Measurements from ENCODE around the gene KCNN3.

The KCNN3 gene

DNA sequence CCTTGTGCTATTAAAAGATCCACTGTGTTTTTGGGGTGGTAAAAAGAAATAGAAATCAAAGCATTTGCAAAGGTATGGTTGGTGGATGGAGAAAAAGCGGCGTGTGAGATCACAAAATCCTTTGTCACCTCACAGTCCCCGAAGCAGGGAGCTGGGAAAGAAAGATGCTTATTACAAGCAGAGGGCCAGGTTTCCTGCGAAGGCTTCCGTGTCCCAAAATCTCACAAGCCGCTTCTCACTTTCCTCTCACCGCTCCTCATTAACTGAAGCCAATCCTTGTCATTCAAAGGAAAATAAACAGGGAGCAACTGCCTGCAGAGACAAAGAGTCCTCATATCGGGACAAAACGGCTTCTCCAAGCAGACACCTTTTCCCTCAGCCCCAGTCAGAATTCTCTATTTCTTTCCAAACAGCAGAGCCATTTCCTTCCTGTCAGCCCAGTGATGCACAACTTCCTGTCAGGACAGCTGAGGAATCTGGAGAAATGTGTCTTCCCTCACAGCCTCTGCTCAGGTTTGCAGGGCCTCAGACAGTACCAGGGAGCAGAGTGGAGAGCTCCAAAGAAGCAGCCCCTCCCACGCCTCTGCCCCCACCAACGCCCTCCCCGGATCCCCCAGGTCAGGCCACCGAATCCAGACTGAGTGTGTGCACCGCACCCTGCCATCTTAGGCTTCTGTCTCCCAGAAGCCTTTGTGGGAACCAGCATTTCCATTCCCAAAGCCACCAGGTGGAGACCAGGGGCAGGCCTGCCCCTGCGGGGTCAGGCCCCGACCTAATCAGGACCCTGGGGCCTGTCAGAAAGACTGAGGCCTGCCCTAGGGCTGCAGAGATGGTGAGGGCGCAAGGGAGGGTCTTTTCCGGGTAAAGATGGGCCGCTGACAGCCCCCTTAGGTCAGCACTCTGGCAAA is 29.6 kb downstream of the KCNN3 start:
- peak; percentile 82 for DNase-seq (ENCODE audit: low spot score)

DNA sequence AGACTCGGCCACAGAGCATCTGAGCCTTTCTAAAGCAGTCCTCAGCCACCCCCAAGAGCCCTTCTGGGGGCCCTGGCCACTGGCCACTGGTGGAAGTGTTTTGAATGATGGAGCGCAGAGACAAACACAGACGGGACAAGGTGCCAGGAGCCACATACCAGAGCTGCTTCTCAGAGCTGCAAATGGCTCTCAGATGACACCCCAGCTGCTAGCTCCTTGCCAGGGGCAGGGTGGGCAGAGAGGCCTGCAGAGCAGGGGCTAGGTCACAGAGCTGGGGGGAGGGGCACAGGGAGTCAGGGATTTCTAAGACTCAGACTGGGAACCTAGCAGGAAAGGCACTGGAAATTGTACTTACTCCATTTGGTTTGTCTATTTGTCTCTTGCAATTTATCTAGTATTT is 30.4 kb downstream of the KCNN3 start:
- DNase-seq (ENCODE audit: low spot score) = no peak

DNA sequence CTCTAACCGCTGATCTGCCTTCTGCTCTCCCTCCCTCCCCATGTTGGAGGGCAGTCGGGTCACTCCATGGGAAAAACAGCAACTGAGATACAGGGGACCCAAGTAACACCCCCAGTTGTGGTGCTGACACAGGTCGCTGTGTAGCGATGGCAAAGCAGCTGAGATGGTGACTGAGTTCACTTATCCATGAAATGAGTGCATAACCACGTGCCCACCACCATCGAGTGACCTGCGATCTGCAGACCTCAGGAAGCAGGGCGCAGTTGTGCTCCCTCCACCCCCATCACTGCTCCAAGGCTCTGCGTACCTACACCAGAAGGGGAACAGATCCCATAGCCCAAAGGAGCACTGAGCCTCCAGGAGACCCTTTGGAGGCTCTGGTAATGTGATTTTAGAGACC is 31.1 kb downstream of the KCNN3 start:
- DNase-seq (ENCODE audit: low spot score) = no peak

DNA sequence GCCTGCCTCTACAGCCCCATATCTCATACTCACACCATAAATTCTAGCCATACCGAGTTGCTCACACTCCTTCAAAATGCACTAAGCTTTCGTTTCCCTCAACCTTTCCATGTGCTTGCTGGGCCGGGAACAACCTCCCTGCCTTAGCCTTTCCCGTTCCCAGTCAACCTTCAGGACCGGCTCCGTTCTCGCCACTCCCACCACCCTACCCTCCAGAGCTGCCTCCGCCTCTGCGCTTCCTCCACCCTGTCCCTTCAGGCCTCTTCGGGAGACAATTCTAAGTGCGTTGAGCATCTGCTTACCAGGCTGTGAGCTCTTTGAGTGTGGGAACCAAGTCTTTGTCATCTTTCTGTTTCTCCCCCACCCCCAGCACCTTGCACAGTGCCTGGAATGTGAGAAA is 31.6 kb downstream of the KCNN3 start:
- no peak for DNase-seq (ENCODE audit: low spot score)

DNA sequence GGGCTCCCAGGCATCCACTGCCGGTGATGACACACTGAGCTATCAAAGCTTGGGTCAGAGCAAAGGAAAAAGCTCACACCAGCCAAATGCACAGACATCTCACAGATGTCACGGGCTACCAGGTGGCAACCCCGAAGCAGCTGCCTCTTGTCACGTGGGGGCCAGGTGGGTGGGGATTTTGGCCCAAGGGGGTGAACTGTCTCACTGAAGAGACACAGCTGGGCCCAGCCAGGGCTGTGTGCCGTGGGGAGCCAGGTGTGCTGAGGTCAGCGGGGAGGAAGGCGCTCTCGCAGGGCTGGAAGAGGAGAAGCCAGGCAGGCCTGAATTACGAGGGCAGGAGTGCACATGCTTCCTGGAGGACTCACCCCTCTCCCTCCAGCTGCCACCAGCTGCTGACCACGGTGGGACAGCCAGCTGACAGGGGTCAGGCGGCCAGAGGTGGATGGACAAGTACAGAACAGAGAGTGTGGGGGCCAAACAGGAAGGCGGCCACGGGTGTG is 32.4 kb downstream of the KCNN3 start:
- DNase-seq (ENCODE audit: low spot score) = no peak

DNA sequence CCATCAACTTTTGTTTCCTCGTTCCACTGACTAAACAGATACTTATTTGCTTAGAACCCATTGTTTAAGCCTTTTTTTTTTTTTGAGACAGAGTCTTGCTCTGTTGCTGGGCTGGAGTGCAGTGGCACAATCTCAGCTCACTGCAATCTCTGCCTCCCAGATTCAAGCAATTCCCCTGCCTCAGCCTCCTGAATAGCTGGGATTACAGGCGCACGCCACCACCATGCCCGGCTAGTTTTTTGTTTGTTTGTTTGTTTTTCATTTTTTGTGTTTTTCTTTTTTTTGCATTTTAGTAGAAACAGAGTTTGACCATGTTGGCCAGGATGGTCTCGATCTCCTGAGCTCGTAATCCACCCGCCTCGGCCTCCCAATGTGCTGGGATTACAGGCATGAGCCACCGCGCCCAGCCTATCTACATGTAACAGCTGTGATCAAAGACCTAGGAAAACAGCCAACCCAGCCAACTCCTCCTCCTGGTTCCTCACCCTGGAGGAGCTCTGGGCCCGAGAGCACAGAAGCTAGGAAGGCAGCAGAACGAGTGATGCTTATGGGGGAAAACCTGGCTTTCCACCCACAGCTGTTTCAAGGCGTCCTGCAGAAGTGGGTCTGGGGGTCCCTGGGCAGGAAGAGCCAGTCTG is 32.9 kb downstream of the KCNN3 start:
- DNase-seq (ENCODE audit: low spot score) = no peak

DNA sequence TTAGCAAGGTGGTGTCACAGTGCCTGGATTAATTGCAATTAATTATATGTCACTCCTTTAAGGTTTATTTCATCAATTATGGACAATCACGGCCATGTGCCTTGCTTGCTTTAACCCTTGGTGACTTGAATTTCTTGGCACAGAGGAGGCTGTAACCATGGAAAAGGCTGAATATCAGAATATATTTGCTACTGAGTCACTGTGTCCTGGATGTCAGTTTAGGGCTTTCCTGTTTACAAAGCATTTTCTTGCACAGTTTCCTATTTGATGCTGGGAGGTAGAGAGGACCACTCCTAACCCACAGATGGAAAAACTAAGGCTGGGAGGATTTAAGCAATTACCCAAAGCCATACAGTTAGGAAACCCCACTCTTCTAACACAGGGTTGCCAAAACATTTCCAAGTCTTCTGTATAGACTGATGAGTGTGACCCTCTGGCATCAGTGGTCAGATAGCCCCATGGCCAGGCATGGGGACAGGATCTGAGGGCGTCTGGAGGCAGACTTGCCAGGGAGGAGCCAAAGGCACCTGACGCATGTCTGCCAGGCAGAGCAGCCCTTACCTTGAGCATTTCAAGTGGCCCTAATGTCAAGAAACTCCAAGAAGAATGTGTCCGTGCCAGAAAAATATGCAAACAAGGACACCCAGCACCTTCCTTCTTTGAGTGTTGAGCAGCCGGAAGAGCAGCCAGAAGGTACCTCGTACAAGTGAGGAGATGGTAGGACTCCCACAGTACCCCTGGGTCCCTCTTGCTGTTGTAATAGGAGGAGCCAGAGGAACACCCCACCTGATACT is 34.4 kb downstream of the KCNN3 start:
- peak; percentile 66 for DNase-seq (ENCODE audit: low spot score)

DNA sequence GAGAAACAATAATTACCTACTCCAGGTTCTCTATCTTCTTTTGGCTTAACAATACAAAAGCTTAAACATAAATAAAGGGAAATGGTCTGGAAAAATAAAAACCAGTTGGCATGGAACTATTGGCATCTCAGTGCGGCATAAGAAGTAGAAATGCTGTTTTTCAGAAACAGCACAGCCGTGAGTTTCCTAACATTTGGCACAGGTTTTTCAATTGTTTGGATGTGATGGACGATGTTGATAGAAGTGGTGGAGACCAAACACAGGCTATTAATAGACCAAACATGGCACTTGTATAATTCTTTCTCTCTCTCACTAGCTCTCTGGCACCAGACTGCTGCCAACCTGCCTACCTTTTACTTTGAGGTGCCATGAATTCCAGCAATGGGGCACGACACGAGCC is 36.2 kb downstream of the KCNN3 start:
- no peak for DNase-seq (ENCODE audit: low spot score)

DNA sequence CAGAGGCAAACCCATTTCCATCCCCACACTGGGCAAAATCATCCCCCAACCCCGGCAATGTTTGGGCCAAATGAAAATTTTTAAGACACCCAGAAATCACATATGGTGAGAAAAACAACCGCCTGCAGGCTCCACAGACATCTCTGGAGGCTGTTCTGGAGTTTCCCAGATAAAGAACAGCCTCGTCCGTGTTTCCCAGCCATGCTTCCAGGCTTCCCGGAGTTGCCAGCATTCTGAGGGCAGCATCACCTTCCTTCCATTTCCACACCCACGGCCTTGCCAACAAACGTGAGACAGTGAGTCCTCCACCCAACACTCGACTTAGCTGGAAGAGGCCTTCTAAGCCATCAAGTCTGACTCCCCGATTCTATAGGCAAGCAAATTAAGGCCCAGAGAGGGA is 36.9 kb downstream of the KCNN3 start:
- DNase-seq (ENCODE audit: low spot score) = no peak

DNA sequence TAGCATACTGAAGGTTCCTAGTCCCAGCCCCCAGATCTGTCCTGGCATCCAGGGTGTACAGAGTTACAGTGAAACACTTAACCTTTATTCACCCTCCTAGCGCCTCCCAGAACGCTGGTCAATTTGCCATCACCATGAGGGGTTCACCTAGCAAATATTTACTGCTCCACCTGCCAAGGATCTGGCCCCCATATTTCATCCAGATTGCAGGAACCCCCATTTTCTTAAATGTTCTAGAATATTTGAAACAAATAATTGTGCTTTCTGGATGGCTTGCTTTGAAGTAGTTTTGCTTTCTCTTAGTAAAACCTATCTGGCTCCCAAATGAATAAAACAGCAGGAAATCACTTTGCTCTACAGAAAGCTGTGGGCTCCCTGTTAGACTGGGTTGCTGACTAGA is 37.7 kb downstream of the KCNN3 start:
- DNase-seq (ENCODE audit: low spot score) = no peak

DNA sequence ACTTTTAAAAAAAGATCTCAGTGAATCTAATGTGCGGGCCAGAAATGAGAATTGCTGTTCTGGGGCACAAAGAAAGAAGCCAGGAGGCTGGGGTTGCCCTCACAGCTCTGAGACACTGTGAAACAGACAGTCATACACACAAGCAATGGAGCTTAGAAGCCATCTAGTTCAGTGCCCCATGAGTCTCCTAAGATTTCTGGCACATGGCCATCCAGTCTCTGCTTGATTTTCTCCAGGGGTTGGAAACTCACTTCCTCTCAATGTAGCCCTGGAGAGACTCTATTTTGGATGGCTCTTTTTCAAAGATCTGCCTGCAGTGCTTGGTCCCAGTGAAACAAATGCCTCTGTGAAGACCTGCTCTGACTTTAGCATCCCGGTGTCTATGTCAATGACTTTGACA is 38.6 kb downstream of the KCNN3 start:
- DNase-seq (ENCODE audit: low spot score) = peak; percentile 64

DNA sequence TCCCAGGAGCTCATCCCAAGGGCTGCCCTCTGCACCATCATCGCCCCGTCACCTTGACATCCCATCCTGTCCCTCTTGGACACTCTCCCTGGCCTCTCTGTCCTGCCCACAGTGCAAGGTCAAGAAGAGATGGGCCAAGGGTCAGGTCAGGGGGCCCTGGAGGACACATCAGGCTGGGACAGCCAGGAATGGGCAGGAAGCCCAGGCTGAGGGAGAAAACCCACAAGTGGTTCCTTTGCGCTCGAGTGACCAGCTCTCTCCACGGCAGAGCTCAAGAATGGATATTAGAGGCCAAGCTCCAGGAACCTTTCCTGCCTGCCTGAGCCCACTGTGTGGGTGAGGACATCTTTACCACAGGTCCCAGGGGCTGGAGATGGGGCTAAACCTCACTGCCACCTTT is 41.0 kb downstream of the KCNN3 start:
- DNase-seq (ENCODE audit: low spot score) = no peak

DNA sequence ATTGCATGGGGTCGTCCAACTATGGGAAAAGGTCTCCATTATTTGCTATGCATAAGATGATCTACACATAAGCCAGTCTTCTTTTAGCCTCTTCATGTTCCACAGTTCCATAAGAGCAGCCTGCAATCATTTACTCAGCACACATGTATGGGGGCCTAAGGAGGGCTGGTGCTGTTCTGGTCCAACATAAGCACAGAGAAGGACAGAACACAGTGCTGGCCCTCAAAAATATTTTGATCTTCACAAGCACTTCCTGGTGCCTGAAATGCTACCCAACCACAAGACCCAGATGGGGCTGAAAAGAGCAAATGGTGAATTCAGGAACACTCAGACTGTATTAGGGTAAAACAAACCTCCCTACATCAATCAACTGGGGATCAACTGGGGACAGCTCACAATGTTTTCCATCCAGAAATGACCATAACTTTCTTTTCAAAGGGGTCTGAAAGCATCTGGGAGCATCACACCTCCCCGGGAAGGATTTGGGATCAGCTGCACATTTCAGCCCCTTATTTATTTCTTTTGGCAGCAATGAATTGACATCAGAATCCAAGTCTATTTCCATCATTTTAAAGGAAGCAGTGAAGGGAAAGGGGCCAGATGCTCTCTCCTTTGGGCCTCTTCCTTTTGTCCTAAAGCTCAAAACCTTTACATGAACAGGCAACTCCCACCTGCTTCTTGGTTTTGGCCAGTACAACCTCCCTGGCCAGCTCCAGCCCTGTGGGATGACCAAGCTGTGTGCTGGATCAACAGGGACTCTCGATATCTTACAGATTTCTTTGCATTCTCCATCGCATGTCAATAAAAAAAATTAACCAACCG is 45.7 kb downstream of the KCNN3 start:
- no peak for DNase-seq (ENCODE audit: low spot score)

DNA sequence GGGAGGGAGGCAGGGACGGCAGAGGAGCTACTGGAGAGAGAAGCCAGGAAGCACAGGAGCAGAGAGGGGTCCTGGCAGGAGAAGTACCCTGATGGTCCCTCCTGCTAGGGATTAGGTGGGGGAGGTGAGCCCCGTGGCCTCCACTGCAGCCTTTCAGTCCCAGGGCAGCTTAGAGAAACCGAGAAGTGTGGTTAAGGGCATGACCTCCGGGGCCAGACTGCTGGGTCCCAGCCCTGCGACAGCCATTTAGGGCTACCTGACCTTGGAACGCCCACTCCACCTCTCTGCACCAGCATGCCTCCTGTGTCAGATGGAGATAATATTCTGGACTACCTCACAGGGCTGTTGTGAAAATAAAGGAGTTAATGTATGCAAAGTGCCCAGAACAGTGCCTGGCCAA is 47.4 kb downstream of the KCNN3 start:
- DNase-seq (ENCODE audit: low spot score) = no peak

DNA sequence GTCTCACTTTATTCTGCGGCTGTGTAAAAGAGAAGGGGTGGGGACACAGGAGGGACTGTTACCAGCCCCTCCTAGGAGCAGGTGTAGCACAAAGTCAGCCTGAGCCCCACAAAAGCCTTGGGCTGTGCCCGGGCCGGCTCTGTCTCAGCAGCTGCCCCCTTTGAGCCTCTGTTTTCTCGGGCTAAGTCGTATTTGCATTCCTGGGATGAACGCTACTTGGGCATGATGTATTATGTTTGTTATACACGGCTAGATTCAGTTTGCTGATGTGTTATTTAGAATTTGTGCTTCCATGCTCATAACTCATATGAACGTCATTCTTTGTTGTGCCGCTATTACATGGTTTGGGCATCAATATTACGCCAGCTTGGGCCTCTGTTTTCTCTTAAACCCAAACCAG is 47.8 kb downstream of the KCNN3 start:
- DNase-seq (ENCODE audit: low spot score) = no peak

DNA sequence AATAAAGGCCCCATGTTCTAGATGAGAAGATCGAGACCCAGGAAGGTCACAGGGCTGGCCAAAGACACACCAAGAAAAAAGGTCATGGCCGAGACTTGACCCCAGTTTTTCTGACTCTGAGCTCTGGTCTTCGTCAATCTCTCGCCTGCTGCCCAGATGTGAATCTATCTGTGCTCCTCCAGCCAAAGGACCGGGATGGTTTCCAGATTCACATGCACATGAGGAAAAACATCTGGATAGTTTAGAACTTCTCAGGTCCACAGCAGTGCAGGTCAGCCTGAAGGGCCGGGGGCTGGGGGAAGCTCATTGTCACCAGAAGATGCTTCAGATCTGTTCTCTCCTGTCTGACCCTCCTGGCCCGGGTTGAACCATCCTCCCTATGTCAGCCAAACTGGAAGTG is 49.0 kb downstream of the KCNN3 start:
- DNase-seq (ENCODE audit: low spot score) = no peak

DNA sequence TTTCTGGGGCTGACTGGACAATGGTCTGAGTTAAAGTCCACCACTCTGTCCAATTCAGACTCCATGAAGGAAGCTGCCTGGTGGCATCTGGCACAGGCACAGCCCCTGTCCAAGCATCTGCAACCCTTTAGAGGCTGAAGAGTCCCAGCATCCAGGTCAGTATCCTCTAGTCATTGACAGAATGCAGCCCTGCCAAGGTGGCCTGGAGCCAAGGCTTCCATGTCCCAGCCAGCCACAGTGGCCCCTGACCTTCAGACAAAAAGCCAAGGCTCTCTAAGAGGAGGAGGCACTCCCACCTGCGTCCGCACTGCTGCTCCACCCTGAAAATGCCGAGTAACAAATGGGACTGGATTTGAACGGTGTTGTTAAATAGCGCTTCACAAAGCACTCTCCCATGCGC is 49.4 kb downstream of the KCNN3 start:
- no peak for DNase-seq (ENCODE audit: low spot score)

DNA sequence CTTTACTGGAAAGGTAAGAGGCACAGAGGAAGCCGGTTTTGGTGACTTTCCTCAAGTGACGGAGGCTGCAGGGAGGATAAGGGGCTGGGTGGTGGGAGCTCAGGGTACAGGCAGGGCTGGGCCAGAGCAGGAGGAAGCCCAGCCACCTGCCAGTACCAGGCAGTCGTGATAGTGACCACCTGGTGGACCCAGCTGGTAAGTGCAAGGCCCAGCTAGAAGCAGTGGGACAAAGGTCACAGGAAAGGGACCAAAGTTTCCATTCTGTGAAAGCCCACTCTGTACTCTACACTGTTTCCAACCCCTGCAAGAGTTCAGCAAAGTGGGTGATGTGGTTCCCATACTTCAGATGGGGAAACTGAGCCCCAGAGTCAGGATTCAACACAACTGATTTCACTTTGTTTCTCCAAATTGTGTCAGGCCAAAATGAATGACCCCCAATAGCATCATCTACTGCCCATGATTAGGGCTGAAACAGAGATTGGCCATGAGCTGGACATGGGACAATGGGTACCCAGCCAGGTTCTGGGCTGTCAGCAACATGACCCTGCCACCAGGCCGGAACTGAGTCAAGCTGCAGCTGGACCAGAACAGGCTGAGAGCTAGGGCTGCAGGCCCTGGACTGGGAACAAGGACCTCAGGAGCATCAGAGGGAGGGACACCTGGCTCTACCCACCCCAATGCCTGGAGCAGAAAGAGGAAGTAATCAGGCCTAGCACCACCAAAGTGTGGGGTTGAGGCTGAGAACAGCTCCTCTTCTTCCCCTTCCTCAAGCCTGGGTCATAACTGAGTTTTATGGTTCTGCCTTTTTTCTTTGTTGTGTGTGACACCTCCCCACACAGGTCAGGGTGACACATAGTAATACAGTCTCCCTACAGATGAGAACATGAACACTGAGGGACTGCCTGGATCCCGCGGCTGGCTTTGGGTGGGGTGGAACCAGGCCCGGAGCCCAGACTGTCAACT is 50.2 kb downstream of the KCNN3 start:
- DNase-seq (ENCODE audit: low spot score) = no peak

DNA sequence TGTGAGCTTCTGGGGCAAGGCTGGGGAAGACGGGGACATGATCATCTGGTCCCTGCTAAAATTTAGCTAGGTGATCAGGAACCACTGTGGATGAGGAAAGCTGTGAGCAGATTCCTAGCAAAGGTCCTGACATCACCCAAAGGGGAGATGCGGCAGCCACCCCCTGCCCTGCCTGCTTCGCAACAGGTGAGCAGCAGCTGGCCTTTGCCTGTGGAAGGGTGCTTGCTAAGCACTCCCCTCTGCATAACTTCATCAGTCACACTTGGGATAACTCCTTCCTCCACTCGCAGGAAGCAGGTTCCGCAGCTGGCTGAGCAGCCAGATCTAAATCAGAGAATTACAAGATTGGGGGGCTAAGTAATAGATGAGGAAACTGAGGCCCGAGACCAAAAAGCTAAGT is 51.2 kb downstream of the KCNN3 start:
- no peak for DNase-seq (ENCODE audit: low spot score)

DNA sequence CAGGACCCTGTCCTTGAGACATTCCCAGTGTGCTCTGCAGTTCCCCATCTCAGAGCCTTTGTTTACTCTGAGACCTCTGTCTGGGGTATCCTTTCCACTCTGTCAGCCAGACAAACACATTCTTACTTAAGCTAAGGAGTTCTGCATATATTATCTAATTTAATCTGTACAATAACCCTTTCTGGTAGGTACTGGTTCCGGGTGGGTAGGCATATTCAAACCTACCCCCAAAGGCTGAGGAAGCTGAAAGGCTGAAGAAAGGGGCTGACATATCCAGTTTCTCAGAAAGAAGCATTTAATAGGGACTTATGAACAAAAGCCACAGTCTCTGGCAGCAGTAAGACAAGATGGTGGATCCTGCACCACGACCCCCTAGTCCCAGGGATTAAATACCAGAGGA is 53.1 kb downstream of the KCNN3 start:
- DNase-seq (ENCODE audit: low spot score) = no peak

DNA sequence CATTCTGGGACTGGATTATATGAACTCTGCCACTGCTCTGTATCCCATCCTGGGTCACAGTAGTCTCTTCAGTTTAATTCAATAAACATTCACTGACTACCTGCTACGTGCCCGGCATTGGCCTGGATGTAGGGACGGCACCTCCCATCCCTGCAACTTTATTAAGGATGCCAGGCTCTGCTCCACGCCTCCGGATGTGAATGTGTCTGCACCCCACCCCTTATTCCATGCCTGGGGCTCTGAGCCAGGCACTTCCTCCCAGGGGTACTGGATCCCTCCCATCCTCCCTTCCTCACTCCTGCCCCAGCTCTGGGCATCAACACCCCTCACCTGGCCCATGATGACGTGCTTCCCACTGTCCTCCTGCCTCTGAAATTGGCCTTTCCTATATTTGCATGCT is 53.7 kb downstream of the KCNN3 start:
- no peak for DNase-seq (ENCODE audit: low spot score)

Measured in kidney capillary endothelial cell (primary cell).